ENCODE measurements around the gene SLC16A9.

The SLC16A9 gene

DNA sequence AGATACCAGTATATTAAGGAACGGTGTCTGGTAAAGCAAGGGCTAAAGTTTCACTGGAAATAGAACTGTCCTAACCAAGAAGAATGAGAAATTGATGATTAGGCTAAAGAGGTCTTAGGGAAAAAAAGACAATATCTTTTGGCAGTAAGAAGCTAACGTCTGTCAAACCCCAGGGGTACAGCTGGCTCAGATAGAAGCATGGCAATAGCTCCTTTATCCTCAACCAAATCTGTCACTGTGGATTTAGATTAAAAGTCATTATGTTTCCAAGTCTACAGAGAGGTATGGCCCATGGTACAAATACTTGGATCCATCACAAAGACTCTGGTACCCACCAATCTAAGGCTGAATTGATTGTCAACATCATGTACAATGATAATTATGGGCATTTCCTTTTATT is 8.6 kb upstream of the SLC16A9 start:
- no peak for DNase-seq

DNA sequence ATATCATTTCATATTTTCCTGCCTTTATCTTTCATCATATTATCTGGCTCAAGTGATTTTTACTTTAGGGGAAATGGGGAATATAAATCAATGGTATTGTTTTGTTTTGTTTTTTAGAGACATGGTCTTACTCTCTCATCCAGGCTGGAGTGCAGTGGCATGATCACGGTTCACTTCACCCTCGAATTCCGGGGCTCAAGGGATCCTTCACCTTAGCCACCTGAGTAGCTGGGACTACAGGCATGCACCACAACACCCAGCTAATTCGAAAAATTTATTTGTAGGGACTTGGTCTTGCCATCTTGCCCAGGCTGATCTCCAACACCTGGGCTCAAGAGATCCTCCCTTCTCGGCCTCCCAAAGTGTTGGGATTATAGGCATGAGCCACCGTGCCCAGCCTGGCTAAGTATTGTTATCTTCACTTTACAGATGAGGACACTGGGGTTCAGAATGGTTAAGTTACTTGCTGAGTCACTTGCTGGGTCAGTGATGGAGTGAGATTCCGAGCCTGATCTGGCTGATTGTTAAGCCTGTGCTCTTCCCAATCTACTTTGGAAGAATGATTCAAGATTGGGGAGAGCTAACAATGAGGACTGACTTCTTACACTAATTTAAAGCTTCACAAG is 3.7 kb upstream of the SLC16A9 start:
- no peak for DNase-seq

DNA sequence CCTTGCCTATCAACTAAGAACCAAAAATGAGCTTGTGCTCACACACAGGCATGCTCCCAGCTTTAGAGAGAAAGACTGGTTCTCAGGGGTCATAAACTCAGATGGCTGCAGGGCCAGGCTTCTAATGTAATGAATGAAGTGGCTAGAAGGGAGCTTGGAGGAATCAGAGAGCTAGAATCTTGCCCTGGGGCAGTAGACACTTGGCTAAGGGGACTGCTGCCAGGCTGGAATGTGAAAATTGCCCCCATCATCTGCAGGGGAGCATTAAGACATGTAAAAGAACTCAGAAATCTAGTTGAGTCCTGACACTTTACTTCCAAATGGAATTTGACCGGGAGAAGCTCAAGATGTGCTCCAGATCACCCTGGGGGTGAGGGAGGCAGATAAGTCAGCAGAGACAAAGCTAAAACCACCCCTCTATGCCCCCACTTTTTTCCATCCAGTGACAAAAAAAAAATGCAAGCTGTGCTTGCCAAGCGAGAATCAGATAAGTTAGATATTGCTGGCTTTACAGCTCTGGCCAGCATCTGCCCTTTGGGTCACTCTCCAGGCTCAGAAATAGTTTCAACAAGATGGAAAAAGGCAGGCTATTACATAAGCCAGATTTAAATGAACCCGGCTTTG is 2.3 kb upstream of the SLC16A9 start:
- DNase-seq, result no peak

DNA sequence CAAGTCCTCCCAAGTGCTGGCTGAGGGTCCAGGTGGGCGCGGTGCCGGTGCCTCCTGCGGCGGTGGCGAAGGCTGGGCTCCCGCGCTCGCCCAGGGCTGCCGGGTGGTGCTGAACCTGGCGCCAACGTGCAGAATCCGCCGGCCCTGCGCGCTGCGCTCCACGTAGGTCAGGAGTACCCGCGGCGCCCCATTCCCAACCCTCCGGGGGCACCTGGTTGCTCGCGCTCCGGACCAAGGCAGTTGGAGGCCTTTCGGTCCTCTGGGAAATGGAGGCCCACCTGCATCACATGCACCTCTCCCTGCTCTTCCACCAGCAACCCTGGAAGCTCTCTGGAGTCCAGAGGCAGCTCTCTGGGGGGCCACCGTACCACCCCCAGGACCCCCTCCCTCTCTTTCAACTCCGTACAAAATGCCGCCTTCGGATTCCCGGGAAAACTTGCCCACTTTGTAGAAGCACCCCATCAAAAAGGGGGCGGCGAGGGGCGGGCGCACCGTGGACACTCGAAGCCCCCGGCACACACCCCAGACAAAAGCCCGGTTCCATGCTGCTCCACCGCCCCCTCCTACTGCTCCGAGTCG is 745 bp downstream of the SLC16A9 start:
- DNase-seq, result no peak

DNA sequence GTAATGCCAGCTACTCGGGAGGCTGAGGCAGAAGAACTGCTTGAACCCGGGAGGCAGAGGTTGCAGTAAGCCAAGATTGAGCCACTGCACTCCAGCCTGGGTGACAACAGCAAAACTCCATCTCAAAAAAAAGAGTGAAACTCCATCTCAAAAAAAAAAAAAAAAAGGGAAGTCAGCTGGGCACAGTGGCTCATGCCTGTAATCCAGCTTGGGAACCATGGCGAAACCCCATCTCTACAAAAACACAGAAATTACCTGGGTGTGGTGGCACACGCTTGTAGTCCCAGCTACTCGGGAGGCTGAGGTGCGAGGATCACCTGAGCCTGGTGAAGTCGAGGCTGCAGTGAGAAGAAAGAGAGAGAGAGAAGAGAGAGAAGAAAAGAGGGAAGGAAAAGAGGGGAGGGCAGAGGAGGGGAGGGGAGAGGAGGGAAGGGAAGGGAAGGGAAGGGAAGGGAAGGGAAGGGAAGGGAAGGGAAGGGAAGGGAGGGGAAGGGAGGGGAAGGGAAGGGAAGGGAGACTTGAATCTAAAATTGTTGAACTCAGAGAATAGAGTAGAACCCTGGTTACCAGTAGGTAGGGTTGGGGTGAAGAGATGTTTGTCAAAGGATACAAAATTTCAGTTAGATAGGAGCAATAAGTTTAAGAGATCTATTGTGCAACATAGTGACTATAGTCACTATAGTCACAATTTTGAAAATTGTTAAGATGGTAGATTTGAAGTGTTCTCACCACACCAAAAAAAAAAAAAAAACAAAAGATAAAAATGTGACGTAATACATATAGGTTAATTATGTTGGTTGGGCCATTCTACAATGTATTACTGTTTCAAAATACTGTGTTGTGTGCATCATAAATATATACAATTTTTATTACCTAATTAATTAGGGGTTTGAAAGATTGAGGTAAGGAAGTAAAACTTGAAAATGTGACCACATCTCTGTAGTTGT is 2.5 kb downstream of the SLC16A9 start:
- DNase-seq, result no peak

DNA sequence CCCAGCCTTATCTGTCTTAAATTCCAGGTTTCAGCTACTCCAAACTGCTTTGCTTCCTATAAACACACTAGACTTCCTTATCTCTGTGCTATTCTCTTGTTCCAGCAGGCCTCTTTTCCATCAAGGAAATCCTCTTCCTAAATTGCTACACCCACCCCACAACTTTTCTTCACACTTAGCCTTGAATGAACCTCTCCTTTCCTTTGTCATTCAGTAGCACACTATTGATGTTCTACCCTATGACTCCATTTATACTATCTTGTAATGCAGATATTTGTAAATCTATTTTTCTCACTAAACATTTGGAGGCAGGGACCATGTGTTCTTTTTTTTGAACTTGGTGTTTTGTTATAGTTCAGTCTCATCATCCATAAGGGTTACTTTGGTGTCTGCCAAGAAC is 3.7 kb downstream of the SLC16A9 start:
- no peak for DNase-seq

DNA sequence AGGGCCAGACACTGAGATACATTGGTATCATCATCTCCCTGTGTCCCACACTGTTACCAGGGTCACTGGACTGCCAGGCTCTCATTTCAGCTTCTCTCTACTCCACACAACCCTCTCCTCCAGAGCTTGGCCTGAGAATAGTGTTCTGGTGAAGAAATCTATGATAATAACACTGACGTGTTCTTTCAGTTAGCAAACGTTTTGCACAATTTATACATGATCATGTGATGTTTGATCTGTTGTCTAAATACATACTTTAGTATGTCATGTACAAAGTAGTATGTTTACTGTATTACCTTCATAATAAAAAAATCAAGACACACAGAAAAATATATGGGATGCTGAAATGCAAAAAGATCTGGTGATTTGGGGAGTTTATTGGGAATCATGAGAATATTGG is 5.0 kb downstream of the SLC16A9 start:
- DNase-seq, result no peak

DNA sequence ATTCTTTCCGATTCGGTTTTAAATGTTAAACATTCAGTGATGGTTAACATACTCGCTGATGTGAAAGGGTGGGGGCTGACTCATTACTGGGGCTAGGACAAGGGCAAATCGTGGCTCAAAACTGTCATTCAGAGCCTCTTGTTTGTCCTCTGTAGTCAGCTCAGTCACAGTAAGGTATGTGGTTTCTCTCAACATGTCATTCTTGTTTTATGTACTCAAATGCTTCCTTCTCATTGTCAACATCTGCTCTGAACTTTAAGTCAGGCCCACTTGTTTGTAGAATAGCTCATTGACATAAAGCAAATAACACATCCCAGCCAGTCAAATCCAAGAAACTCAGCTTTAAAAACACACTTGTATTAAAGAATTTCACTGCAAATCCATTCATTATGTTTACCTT is 7.3 kb downstream of the SLC16A9 start:
- DNase-seq, result no peak

DNA sequence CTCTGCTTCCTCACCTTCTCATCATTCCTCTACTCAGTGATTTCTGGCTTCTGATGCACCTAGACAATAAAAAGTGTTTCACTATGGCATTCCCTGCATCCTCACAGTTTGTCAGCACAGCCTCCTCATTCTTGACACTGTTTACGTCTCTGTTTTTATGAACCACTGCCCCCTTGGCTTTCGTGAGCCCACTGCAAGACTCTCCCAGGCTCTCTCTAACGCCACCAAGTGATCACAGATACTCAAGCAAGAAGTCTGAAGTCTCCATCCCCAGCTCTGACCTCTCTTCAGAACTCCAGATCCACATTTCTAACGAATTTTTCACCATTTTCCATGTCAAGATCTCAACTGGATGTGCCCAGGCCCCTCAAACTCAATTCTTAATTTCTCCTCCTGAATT is 8.9 kb downstream of the SLC16A9 start:
- no peak for DNase-seq

DNA sequence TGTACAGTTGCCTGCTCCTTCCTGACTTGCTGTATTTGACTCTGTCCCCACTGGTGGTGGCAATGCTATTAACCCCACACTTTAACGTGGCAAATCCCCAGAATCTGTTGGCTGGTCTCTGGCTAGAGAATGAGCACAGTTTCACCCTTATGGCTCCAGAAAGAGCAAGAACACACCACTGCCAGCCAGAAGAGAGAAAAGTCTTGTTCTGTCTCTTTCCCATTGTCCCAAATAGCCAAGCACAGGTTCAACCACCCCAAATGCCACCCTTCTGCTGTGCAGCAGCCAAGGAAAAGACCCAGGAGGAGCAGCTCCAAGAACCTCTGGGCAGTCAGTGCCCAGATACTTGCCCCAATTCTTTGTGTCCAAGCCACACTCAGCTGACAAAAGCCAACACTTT is 11.3 kb downstream of the SLC16A9 start:
- no peak for DNase-seq

DNA sequence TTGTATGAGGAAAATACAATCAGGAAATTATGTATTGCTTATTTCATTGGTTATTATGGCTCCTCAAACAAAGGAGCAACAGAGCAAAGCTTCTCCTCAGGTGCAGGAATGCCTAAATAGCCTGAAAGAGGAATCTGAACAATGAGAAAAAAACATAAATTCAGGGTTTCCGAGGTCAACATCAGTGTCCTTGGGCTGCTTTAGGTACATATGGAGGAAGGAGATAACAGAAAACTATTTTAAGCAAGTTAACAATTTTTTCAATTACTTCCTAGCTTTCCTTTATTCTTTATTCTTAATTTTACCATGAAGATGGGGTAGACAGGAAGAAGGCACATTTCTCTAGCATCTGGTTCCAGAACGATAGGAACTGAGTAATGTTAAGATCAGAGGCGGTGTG is 14.0 kb downstream of the SLC16A9 start:
- no peak for DNase-seq

DNA sequence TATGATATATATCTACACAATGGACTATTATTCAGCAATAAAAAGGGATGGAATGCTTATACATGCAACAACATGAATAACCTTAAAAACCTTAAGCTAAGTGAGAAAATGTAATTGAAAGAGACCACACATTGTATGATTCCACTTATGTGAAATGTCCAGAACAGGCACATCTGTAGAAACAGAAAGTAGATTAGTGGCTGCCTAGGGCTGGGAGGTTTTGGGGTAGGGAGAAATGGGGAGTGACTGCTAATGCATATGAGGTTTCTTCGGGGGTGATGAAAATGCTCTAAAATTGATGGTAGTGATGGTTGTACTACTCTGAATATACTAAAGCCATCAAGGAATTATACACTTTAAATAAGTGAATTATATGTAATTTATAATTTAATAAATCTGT is 14.7 kb downstream of the SLC16A9 start:
- DNase-seq, result no peak

DNA sequence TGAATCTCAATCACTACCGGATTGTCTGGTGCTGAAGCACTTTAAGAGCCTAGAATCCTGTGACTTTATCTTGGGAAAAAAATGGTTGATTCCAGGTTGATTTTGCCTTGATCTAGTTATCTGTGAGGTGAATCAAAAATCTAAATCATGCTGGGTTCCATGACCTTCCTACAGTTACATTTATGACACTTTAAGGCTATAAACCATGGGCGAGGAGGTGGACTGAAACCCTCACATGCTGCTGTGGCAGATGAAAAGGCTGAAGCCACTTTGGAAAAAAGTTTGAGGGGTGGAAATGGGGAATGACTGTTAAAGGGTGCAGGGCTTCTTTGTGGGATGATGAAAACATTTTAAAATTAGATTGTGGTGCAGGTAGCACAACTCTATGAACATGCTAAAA is 17.5 kb downstream of the SLC16A9 start:
- no peak for DNase-seq

DNA sequence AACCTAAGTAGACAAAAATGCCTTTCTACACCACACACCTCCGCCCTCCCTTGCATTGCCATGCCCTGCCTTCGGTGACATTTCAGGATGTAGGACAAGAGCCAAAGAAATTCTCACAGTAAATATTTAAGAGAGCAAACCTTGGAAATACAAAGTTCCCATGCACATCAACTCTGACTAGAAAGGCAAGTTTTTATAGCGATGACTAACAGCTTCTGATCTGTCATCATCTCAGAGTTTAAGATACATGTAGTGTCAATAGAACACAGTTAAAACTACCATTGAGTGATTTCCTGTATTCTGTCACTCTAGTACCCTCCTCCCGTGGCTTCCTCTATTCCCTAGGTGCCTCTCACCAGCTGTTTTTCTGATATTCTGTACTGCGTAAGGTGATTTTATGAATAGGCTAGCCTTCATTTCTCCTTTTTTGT is 20.7 kb downstream of the SLC16A9 start:
- no peak for DNase-seq

DNA sequence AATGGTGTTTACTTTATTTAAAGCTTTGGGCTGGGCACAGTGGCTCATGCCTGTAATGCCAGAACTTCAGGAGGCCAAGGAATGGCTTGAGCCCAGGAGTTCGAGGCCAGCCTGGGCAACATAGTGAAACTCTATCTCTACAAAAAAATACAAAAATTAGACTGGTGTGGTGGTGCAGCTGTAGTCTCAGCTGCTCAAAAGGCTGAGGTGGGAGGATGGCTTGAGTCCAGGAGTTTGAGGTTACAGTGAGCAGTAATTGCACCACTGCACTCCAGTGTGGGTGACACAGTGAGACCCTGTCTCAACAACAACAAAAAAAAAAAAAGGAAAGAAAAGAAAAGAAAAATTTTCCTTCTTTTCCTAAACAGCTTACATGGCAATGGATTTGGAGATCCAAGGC is 22.0 kb downstream of the SLC16A9 start:
- DNase-seq, result no peak

DNA sequence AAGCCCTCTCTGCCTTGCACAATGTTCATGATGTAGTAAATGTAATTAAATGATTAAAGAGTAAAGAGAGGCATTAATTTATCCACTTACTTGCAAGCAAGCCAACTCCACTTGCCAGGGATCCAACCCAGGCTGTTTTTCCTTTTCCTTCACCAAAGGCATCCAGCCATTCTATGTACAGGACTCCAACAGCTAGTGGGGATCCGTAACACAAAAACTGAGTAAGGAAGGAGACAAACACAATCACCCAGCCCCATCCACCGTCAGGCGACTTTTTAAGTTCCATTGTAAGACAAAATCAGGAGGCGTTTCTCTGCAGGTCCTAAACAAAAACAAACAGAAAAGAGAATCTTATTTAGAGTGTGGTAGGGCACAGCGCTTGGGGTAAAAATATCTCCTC is 25.6 kb downstream of the SLC16A9 start:
- DNase-seq, result no peak

DNA sequence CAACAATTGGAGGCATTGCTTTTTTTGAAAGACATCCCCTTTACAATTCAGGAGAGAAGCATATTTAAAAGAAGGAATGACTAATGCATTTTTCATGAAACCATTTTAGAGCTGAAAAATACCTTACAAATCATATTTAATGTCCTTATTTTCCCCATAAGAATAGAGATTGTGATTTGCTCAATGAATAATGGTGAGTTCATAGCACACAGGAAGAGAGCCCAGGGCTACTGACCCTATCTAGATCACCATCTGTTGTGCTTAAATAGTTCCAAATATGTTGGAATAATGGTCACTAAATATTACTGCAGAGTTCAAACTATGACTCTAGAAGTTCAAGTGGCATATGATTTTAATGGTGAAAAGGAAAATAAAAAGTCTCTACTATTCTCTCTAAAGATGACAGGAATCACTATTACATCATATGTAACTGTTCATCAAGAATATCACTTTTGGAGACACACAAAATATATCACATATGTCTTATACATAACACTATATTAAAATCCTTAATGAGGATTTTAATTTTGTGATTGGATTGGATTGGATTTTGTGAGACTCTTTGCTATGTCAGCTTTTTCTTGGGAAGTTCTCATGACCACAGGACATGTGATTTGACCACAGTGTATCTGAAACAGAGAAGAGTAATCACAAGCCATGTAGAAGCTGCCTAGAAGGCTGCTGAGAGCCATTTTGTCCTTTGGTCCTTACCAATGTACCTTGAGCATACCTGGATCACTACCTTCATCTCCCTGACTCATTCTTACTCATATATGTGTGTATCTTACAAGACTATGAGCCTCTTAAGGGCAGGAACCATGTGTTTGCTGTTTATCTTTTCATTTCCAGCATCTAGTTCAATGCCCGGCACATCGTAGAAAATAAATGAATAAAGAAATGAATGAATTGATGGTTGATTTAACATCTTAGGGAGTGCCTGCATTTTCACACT is 26.4 kb downstream of the SLC16A9 start:
- no peak for DNase-seq

DNA sequence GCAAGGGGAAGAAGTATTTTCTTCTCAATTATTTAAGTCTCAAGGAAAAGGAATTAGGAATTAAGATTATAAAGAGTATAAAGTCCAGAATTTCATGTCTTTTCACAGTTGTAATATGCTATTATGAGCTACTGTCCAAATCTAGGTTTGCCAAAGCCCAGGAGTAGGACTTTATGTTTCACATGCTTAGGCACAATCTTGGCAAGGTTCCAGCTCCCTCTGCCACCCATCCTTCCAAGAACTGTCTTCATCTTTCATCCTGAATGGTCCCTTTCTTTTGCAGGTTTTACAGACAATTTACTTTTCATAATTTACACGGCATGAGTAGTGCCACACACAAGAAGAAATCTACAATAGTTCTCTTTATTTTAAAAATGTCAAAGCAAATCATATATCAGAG is 29.5 kb downstream of the SLC16A9 start:
- no peak for DNase-seq

DNA sequence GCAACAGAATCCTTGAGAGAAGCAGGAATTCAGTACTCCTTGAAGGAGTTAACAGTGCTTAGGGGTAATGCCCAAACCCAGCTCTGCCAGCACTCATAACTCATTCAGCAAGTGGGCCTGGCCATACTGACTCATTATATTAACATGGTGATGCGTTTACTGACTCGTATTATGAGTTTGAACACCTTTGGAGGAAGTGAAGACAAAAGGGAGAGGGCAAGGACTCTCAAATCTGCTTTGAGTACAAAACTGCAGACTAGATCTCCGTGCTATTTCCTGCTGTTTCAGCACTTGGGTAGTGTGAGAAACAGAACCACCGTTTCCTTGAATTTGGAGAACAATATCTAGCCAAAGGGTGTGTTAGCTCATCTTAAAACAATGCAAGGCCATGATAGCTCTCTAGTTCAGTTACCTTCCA is 30.8 kb downstream of the SLC16A9 start:
- no peak for DNase-seq

DNA sequence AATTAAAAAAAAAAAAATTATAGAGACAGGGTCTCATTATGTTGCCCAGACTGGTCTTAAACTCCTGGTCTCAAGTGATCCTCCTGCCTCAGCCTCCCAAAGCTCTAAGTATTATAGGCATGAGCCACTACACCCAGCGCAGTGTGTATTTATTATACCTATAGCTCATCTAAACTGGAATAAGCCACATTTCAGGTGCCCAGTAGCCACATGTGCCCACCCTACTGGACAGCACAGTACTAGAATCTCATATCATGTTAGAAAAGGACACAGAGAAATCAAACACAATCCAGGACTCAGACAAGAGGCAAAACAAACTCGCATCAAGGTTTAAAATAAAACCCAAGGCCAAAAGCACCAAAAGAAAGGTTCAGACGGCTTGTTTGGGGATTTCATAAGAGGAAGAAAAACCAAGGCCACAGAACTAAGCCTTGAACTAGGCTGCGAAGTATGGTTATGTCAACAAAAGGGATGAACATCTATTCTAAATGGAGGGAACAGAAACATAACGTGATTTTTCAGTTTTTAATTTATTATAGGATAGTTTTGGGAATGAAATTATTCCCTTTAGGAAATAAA is 32.3 kb downstream of the SLC16A9 start:
- DNase-seq, result no peak

DNA sequence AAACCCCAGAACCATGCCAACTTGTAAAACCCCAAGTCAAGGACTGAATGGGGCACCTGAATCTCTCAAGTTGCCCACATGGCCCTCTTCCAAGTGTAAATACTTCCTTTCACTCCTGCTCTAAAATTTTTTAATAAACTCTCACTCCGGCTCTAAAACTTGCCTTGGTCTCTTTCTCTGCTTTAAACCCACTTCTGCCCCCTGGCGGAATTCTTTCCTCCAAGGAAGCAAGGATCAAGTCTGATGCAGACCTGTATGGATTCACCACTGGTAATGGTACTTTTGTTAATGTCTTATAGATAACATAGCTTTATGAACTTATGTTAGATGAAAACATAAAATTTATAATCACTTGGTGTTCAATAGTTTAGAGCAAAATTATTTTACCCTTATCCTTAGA is 33.8 kb downstream of the SLC16A9 start:
- DNase-seq, result no peak

DNA sequence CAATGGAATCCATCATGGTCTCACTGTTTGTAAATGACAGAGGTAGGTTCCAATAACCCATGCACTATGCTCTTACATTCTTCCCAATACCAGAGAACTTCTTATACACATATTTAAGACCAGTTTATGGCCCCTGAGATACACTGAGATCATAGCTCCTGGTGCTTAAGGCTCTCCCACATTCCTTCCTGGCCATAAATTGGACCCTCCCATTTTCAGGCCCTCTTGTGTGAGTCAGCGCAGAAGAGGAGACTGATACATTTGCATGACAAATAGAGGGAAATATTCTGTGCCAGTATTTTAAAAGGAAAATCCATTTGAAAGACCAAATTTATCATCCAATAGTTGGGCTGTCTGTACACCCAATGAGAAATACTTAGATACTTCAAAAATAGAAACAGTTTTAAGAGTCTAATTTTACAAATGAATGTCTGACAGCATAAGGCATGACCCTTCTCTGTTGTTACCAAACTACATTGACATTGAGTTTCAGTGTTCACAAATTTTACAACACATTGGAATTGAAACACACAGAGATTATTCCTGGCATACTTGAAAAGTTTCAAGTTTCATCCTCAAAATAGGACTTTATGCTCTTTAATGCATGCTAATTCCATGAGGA is 35.3 kb downstream of the SLC16A9 start:
- no peak for DNase-seq
